Activated T-helper 1 cell treated with anti-CD3 and anti-CD28 coated beads, Interleukin-12 subunit alpha, Interleukin-12 subunit beta, Interleukin-2, Interleukin-4 antibody, amounts not matched to agents 30 ng/mL and 10 ng/mL and 1 ng/mL, durations not matched to agents 14 hours and 24 hours and 36 hours (primary cell): ENCODE measurements around the gene SLCO2A1. TPM values are rescaled to one million over a fixed set of nuclear protein-coding genes. Genes with fewer than 3 reads are reported as not detected.

Experiments used
- DNase-seq: peaks from one replicate; pipeline ENCODE4 v3.0.0; 2021; ENCODE audit warnings: low spot score
- H3K27ac Mint-ChIP-seq: one replicate; pipeline ENCODE4 v1.8.0; 2021; ENCODE audit warnings: mild to moderate bottlenecking, mixed read lengths
- H3K27me3 Mint-ChIP-seq: one replicate; pipeline ENCODE4 v1.8.0; 2022; ENCODE audit warnings: mild to moderate bottlenecking, moderate library complexity, mixed read lengths; ENCODE audit not compliant: insufficient read depth
- H3K36me3 Mint-ChIP-seq: one replicate; pipeline ENCODE4 v1.8.0; 2021; ENCODE audit warnings: low read depth, mixed read lengths
- H3K4me1 Mint-ChIP-seq: one replicate; pipeline ENCODE4 v1.8.0; 2021; ENCODE audit warnings: low read depth, mixed read lengths
- H3K4me3 Mint-ChIP-seq: one replicate; pipeline ENCODE4 v1.8.0; 2021; ENCODE audit warnings: mild to moderate bottlenecking, moderate library complexity, mixed read lengths
- H3K9me3 Mint-ChIP-seq: one replicate; pipeline ENCODE4 v1.8.0; 2021; ENCODE audit warnings: mixed read lengths
- intact Hi-C: fragments of 100-400 bp; cut with micrococcal nuclease; formaldehyde crosslinking; loops from one replicate; pipeline ENCODE4 v1.15.1; 2024
- total RNA-seq: library from RNA; stranded (reverse); gene quantifications from 2 replicates; pipeline ENCODE4 v1.2.3, GENCODE V29; 2022

SLCO2A1 gene
- total RNA-seq, 1 donor from 2014 or later = not detected

DNA sequence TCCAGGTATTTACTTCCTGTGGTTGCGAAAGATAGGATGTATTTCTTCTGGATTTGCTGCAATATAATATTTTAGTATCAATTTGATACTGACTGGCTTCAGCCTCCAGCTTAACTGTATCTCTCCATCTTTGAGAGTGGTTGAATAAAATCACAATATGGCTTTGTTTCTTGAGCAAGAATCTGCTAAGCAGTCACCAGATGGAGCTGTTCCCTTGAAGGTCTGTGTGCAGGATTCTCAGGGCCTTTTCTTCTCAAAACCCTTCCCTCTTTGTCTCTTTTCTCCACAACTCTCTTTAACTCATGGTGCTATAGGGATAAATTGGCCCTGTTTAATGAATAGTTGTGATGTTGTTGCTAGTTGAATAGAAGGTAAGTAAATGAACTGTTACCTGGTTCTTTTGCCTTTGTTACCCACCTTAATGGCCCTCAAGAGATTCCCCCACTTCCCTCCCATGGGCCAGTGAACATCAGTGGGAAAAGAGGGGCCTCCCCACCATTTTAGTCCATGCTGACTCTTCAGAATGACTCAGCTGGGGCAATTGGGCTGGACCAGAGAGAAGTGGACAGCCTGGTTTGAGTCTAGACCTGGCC is 99.3 kb downstream of the SLCO2A1 start:
- H3K4me3 Mint-ChIP-seq = no peak overlapping the region
- no peak for DNase-seq
- intact Hi-C loops = loop anchor here (10.0 kb wide), 1 partner anchor 544 kb away; no protein-coding TSS in a partner anchor
- peaks cover 5% of the 10 kb centered on the region for H3K4me1 Mint-ChIP-seq
- H3K9me3 Mint-ChIP-seq = no peaks in the 10 kb centered on the region
- no peak overlapping the region for H3K27ac Mint-ChIP-seq
- no peaks in the 10 kb centered on the region for H3K36me3 Mint-ChIP-seq
- H3K27me3 Mint-ChIP-seq = peaks cover 21% of the 10 kb centered on the region

DNA sequence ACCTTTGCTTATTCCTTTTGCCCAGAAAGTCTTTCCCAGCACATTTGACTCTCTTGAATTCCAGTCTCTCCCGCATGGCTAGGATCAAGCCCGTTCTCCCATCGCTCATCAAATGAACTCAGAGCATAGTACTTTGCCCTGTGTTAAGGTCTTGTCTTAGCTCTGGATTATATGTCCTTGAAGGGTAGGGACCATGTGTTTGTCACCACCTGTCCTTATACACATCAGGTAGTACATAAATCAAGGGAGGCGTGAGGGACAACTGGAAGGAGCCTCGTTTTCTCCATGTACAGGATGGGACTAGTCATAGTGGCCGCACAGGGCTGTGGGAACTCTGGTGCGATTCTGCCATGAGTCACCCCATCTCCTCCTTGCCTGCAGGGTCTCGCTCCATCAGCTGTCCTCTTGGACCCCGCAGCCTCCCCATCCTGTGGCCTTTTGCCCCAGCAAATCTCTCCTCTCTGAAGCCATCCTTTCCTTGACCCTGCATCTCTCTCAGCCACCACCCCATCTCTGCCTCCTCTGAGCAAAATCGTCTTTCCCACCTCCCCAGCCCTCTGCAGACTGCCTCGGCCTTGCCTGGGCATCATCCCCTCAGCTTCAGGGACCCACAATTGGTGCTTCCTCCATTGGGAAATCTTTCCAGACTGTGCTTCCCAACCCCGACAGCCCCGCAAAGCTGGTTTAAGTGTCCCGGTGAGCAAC is 100.7 kb downstream of the SLCO2A1 start:
- no peak for DNase-seq

DNA sequence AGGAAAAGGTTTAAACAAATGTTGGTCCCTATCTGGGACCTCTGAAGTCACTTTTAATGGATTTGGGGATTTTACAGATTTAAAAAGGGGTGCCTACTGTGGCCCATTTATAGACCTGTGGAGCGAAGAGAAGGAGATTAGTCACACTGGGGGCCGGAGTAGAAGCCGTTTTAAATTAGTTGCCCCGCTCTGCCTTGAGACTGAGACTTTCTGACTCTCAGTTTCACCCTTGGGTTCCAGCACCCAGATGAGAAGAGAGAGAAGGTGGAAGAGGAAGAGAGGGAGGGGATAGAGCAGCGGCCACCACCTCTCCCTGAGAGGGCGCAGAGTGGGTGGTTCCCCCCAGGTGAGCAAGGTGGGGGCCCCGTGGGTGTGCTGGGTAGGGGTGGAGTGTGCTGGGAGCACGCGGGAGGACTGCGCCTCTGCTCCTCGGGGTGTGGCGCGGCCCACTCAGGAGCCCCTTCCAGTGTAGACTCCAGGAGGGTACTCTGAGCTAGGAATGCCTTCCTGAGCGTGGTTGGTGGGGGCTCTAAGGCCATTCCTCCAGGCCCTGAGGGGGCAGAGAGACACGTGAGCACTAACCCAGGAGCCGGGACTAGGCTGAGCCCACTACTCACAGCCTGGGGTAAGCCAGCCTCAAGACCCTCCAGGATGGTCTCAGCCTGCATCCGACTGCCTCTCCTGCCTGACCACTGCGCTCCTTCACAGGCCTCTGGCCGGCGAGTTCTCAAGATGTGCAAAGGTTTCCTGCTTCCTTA is 101.4 kb downstream of the SLCO2A1 start:
- Mint-ChIP-seq H3K27ac (no peak overlapping the region), H3K9me3 (no peaks in the 10 kb centered on the region), H3K4me1 (peaks cover 5% of the 10 kb centered on the region), H3K27me3 (peaks cover 30% of the 10 kb centered on the region), H3K4me3 (peak overlapping the region; percentile 46), H3K36me3 (no peaks in the 10 kb centered on the region)
- intact Hi-C loops = loop anchor here (5.0 to 10.0 kb wide), 2 partner anchors 286 to 1201 kb away; no protein-coding TSS in a partner anchor
- DNase-seq = no peak

More for the DNA sequence above, 100.7 kb downstream of the SLCO2A1 start:
- peaks cover 5% of the 10 kb centered on the region for H3K4me1 Mint-ChIP-seq
- H3K9me3 Mint-ChIP-seq = no peaks in the 10 kb centered on the region
- no peaks in the 10 kb centered on the region for H3K36me3 Mint-ChIP-seq
- peaks cover 28% of the 10 kb centered on the region for H3K27me3 Mint-ChIP-seq
- no peak overlapping the region for H3K27ac Mint-ChIP-seq
- H3K4me3 Mint-ChIP-seq = no peak overlapping the region
- intact Hi-C loops = loop anchor here (5.0 to 10.0 kb wide), 2 partner anchors 286 to 1202 kb away; no protein-coding TSS in a partner anchor

DNA sequence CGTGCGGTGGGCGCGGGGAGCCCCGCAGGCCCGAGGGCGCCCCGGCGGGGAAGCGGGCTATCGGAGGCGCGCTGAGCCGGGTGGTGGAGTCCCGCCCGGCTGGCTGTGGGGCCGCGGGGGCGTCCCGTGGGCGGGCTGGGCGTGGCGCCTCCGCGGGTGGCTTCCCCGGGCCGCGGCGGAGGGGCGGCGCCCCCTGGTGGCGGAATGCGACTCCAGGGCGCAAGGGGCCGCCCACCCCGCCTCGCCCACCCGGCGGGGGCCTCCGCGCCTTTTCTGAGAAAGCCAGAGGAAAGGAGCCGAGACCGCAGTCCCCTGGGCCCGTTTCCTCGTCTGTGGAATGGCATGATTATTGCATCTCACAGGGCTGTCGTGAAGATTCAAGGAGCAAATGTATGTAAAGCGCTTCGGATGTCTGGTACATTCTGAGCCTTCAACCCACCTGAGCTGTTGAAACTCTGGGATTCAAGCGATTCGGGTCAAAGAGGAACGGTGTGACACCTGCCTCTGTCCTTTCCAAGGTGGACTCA is 102.1 kb downstream of the SLCO2A1 start:
- Mint-ChIP-seq H3K4me1 (peaks cover 5% of the 10 kb centered on the region), H3K27ac (no peak overlapping the region), H3K4me3 (peak overlapping the region; percentile 46), H3K9me3 (no peaks in the 10 kb centered on the region), H3K36me3 (no peaks in the 10 kb centered on the region), H3K27me3 (peaks cover 30% of the 10 kb centered on the region)
- intact Hi-C loops = loop anchor here (1.0 to 10.0 kb wide), 4 partner anchors 108 to 1200 kb away; no protein-coding TSS in a partner anchor
- DNase-seq = peak; percentile 61

DNA sequence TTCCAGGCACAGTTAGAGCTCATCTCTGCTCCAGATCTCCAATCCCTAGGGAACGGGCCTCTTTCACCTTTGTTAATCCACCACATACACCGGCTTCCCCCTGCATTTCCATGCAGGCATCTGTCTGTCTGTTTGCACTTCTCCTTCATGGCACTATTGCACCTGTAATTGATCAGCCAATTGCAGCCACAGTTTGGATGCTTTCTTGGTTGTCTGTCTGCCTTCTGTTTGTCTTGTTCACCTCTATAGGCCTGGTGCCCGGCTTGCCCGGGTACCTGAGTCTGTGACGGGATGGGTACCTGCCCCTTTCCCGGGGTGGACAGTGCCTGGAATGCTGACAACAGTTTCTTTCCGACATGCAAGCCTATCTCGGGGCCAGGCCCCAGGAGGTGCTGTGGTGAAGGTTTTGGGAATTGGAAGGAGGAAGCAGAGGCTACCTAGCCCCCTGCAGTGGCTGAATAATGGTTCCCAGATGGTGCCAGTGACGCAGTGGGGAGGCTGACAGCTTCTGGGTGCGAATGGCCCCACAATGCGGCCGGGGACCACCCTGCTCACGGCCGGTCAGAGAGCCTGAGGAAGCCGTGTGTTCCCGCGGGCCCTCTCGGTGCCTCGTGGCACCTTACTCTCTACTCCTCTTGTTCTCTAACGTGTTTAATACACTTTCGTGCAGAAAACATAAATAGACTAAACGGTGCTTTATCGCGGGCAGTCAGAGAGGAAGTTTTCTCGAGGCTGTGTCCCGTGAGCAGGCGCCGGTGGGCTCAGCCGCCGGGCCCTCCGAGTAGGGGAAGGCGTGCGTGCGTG is 102.8 kb downstream of the SLCO2A1 start:
- H3K9me3 Mint-ChIP-seq = no peaks in the 10 kb centered on the region
- H3K4me1 Mint-ChIP-seq = peaks cover 5% of the 10 kb centered on the region
- H3K36me3 Mint-ChIP-seq = no peaks in the 10 kb centered on the region
- no peak for DNase-seq
- intact Hi-C loops = loop anchor here (1.0 to 10.0 kb wide), 4 partner anchors 108 to 1200 kb away; no protein-coding TSS in a partner anchor
- H3K27ac Mint-ChIP-seq = no peak overlapping the region
- no peak overlapping the region for H3K4me3 Mint-ChIP-seq
- H3K27me3 Mint-ChIP-seq = peaks cover 30% of the 10 kb centered on the region

DNA sequence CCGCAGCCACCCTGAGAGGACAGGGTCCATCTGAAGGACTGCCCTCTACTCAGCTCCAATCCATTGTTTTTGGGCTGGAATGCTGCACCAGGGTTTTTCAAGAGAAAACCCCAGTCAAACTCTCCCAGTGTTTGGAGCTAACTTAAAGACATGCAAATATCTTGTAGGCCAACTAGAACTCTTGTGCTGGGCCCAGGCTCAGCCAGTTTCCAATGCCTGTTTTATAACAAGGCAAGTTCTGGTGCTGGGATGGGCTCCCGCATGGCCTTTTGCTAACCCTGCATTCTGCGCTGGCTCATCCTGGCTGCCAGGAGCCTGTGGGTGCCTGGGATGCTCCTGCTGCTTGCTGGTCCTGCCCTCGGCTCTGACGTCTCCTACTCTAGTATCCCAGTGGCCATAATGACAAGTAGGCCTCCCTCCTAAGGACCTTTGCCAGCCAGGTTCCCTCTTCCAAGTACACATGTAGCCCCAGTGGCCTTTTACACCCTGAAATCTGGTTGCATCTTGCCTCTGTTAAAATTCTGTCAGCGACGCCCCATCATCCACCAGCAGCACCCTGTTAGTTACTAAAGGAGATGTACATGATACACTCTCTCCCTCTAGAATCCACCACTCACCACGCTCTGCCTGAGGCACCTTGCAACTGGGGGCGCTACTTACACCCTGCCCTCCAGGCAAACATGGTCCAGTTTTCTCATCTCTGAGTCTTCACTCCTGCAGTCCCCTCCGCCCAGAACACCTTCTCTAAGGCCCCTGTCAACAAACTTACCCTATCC is 103.6 kb downstream of the SLCO2A1 start:
- DNase-seq = no peak
- intact Hi-C loops = loop anchor here (5.0 to 10.0 kb wide), 2 partner anchors 289 to 1199 kb away; no protein-coding TSS in a partner anchor
- H3K36me3 Mint-ChIP-seq = no peaks in the 10 kb centered on the region
- H3K27ac Mint-ChIP-seq = no peak overlapping the region
- no peak overlapping the region for H3K4me3 Mint-ChIP-seq
- peaks cover 5% of the 10 kb centered on the region for H3K4me1 Mint-ChIP-seq
- H3K9me3 Mint-ChIP-seq = no peaks in the 10 kb centered on the region
- peaks cover 32% of the 10 kb centered on the region for H3K27me3 Mint-ChIP-seq

DNA sequence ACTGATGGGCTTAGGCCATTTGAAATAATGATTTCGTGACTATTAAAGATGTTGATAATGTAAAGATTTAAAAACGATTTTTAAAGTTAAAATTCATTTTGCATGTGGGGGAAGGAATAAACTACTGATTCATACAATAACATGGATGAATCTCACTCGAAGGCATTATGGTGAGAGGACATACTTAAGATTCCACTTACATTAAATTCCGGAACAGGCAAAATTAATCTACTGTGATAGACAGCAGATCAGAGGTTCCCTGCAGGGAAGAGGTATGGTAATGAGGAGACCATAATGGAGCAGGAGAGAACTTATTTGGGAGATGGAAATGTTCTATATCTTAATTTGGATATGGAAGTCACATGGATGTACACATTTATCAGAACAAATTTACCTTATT is 105.7 kb downstream of the SLCO2A1 start:
- Mint-ChIP-seq H3K9me3 (no peaks in the 10 kb centered on the region), H3K4me1 (peaks cover 5% of the 10 kb centered on the region), H3K27me3 (peaks cover 37% of the 10 kb centered on the region), H3K4me3 (no peak overlapping the region), H3K27ac (no peak overlapping the region), H3K36me3 (no peaks in the 10 kb centered on the region)
- intact Hi-C loops = loop anchor here (10.0 kb wide), 1 partner anchor 291 kb away; no protein-coding TSS in a partner anchor
- DNase-seq = no peak

DNA sequence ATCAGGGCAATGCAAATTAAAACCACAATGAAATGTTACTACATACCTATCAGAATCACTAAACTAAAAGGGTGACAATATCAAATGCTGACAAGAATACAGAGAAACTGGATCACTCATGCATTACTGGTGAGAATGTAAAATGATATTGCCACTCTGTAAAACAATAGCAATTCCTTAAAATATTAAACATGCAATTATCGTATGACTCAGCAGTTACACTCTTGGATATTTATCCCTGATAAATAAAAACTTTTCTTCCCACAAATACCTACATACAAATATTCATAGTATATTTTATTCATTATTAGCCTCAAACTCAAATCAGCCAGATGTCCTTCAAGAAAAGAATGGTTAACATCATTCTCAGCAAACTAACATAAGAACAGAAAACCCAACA is 108.1 kb downstream of the SLCO2A1 start:
- Mint-ChIP-seq H3K9me3 (no peaks in the 10 kb centered on the region), H3K27ac (no peak overlapping the region), H3K4me1 (no peaks in the 10 kb centered on the region), H3K27me3 (peaks cover 29% of the 10 kb centered on the region), H3K4me3 (no peak overlapping the region), H3K36me3 (no peaks in the 10 kb centered on the region)
- intact Hi-C loops = loop anchor here (10.0 kb wide), 1 partner anchor 293 kb away; no protein-coding TSS in a partner anchor
- DNase-seq = no peak

DNA sequence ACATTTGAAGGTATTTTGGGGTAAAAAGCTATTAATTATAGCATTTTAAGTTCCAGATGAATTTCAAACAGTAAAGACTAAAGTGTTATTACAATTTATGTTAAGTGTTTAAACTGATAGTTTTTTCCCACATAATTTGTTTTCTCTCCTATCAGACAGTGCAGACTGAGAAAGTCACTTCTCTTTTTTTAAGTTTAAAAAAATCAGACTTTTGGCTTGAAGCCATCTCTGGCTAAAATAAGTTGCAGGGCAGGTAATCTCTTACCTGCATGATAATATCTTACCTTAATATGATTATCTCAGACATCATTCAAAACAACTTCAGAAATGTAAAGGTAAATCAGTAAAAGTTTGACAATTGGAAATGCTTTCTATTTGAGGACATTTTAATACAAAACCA is 112.6 kb downstream of the SLCO2A1 start:
- Mint-ChIP-seq H3K9me3 (no peaks in the 10 kb centered on the region), H3K4me1 (no peaks in the 10 kb centered on the region)

DNA sequence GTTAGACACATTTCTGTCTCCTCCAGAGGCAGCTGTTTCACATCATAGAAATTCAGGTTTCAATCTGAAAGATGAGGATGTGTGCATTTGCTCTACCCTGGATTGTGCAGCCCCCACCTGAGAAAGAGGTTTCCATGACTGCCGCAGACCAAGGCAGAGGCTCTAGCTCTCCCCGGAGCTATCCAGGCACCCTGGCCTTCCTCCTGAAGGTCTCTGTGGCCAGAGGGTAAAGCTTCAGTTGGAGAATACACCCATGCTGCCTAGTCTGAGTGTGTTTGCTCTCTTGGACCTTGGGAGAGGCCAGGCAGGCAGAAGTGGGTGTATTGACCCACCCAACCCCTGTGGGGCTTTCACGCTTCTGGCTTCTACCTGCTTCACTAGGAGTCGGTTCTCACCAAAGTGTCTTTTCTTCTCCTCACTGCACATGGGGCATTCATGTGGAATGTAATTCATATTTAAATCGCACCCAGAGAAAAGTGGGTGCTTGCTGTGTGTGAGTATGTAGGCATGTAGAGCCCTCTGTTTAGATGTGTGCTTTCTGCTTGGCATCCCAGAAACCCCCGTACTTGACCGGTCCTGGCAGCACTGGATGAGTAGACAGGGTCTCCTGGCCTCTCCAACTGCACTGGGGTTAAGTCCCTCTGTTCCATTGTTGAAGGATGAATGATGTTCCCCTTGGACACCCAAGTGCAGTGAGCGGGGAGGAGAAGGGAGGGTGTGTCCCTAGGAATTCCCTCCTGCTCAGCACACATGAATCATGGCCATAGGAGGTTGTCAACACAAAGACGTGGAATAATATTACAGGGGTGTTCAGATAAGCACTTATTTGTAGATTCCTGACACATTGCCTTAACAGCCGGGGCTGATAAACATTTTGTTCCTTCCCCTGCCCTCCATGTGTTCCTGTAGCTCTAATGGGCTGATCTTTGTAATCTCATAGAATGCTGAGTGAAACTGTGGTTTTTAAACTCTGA is 113.8 kb downstream of the SLCO2A1 start:
- H3K27ac Mint-ChIP-seq = no peak overlapping the region
- H3K36me3 Mint-ChIP-seq = no peaks in the 10 kb centered on the region
- H3K4me3 Mint-ChIP-seq = no peak overlapping the region
- H3K4me1 Mint-ChIP-seq = no peaks in the 10 kb centered on the region
- peaks cover 17% of the 10 kb centered on the region for H3K27me3 Mint-ChIP-seq
- intact Hi-C loops = no loop called here
- DNase-seq = no peak
- H3K9me3 Mint-ChIP-seq = no peaks in the 10 kb centered on the region

More for the DNA sequence above, 112.6 kb downstream of the SLCO2A1 start:
- Mint-ChIP-seq H3K27me3 (peaks cover 20% of the 10 kb centered on the region), H3K27ac (no peak overlapping the region), H3K36me3 (no peaks in the 10 kb centered on the region), H3K4me3 (no peak overlapping the region)
- DNase-seq = no peak
- intact Hi-C loops = no loop called here
